CD4-positive, alpha-beta T cell treated with Interleukin-1 beta for 1 hour (primary cell): ENCODE results near the gene NME4.

Experiments
- DNase-seq, 2 donors: peaks; one replicate each; pipeline ENCODE4 v3.0.0-alpha.2; 2020 to 2022

Gene NME4

DNA sequence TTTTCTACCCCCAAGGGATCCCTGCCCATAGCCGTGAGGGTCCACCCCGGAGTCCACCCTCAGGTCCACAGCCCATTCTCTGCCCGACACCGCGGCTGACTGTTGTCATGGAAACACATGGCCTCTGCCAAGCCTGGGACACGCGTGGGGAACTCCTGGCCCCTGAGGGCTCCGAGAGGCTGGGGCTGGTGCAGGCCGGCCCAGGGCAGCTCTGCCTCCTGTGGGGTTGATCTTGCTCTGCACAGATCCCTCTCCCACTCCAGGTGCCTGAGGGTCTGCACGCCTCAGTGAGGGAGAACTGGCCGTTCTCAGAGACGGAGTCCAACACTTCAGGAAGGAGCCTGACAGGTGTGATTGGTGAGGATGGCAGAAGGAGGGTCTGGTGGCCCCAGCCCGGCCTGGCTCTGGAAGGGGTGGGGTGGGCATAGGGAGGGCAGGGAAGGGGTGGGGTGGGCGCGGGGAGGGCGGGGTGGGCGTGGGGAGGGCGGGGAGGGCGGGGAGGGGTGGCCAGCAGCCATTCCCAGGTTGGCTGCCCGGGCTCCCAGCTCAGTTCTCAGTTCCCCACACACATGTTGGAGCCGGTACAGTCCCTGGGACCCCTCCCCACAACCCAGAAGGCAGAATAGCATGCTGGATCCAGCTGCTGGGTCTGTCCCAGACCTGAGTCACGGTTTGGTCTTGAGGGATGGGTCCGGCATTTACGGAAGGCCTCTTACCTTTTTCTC, 33.1 kb upstream of the NME4 start:
- no peak for DNase-seq

DNA sequence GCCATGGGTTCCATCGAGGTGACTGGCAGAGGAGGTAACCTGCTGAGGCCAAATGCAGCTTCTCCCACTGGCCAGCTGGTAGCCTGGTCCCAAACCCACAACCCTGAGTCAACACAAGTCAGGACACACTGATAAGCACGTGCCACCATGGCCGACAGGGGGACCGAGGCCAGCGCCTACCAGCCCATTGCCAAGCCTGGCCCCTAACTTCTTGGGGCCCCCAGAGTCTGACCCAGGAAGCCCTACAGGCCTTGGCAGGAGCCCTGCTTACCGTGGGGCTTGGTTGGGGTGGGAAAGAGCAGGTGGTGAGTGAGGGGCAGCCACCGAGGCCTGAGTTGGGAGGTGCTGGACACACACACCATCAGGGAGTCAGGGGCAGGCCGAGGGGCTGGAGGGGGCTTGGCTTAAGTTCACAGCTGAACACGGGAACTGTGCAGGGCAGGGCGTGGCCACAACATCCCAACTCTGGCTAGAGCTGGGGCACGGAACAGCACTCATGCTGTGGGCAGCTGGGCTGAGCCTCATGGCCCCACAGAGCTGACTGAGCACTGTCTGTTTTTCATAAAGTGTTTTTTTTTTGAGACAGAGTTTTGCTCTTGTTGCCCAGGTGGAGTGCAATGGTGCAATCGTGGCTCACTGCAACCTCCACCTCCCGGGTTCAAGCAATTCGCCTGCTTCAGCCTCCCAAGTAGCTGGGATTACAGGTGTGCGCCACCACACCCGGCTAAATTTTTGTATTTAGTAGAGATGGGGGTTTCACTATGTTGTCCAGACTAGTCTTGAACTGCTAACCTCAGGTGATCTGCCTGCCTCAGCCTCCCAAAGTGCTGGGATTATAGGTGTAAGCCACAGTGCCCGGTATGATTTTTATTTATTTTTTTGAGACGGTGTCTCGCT, 32.2 kb upstream of the NME4 start:
- DNase-seq: no peak

DNA sequence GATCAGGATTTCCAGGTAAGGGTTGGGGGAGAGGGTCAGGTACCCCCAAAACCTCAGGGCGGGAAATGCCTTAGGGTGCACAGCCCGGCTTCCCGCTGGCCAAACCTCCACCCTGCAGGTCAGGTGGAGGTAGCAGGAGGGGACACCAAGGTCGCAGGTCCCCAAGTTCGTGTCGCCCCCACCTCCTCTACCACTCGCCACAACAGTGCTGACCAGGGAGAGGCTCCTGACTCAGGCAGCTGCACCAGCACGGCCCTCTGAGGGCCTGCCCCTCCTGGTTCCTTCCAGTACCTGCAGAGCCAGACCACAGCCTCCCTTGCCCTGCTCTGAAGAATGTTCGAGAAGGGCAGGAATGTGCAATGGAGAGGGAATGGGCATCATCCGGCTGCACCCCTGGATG, 30.5 kb upstream of the NME4 start:
- DNase-seq: no peak

DNA sequence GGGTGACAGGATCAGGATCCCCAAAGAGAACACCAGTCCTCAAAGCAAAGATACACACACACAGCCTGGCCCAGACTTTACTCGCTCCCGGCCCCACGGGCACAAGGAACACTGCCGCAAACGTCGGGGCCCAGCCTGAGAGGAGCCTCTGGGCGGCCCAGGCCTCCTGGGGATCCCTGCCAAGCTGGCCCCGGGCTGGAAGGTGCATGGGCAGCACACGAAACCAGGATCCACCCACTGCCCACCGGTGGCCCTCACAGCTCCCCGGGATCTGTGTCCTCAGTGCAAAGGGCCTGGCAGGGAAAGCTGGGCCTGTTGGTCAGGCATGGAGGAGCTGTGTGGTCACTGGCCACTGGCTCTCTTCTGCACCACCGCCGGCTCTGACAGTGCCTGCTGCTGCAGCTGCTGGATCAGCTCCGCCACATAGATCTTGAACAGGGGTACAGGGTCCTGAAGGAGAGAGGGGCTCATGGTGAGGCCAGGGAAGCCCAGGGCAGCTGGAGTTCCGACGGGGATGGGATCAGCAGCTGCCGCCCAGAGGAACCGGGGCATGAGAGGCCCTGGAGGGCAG, 29.6 kb upstream of the NME4 start:
- no peak for DNase-seq

DNA sequence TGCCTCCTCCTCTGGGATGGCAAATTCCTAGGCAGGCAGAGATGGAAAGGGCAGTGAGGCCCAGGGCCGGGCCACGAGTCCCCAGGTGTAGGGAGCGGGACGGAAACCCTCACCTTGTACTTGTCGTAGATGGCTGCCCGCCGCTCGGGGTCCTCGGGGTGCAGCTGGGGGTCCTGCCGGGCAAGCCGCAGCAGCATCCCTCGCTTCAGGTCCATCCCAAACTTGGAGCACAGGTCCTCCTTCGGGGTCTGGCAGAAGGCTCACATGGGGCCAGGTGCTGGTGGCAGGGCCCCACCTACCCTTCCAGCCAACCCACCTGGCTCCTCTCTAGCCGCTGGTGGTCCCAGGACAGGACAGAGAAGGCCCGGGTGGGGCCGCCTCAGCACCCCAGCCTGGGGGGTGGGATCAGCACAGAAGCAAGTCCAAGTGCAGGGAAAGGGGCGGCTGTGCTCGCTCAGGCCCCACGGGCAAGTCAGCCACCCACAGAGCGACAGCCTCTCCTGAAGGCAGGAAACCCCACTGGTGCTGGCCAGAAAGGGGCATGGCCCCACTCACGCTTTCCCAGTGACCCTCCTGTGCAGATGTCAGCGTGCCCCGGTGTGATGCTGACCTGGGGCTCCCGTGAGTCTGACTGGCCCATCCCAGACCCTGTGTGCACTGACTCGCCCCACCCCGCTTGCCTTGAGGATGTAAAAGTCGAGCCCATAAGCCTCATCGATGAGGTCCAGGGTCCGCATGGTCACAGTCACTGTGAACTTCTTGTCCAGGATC, 28.4 kb upstream of the NME4 start:
- no peak for DNase-seq

DNA sequence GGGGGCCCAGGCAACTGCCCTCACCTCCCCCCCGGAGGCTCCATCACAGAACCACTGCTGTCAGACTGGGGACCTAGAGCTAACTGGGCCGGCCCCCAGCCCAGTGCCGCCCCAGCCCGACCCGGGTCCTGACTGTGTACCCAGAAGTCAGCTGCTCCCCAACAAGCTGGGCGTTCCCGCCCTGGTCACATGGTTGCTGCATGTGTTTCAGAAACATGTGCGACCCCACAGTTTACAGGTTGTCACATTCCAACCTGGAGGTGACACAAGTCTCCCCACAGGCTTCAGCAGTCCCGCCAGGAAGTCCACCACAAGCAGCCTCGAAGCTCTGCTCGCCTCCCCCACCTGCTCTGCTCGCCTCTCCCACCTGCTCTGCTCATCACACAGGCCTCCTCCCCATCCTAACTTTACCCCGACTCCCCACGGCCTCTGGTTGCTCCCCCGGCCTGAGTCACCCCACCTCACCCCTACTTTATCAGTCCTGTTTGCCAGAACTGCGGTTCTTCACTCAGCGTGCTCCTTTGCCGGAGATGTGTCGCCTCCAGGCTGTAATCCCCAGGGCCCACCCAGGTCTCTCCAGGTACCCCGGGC, 27.6 kb upstream of the NME4 start:
- no peak for DNase-seq

DNA sequence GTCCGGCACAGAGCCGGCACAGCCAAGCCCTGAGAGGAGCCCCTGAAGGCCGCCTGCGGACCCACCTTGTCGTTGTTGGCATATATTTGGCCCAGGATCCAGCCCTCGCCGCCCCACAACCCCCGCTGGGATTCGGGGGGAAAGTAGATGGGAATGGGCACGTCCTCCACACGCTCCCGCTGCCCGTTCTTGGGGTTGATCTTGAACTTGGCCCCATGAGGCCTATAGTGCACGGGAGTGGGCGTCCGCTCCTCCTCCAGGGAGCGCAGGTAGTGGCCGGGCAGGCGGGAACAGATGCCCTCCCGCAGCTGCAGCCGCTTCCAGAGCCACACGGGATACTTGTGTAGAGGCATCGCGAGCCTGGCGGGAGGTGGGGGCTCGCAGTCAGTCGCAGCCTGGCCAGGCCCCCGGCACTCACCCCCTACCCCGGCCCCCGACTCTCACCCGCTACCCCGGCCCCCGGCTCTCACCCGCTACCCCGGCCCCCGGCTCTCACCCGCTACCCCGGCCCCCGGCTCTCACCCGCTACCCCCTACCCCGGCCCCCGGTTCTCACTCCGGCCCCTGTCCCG, 27.0 kb upstream of the NME4 start:
- no peak for DNase-seq

DNA sequence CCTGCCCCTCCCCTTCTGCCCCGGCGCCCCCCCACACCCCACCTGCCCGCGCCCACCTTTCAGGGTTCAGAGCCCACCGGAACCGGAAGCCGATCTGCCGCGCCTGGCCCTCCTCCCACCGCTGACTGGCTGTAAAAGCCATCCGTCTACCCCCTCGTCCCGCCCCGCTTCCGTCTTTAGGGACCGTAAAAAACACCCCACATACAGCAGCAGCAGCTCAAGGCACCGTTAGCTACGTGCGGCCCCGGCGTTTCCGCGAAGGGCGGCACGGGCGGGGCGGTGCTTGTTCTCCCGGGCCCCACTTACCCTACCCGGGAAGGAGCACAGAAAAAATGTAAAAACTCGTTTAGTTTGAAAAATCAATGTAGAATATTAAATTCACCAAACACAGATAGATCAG, 26.6 kb upstream of the NME4 start, which contains the start of gene MRPL28:
MRPL28 (minus strand) TSS at position 96 of the 400 bp plus-strand sequence. CDS start 320 bp downstream, outside the sequence.
- DNase-seq: peak; percentile 93 to 94

DNA sequence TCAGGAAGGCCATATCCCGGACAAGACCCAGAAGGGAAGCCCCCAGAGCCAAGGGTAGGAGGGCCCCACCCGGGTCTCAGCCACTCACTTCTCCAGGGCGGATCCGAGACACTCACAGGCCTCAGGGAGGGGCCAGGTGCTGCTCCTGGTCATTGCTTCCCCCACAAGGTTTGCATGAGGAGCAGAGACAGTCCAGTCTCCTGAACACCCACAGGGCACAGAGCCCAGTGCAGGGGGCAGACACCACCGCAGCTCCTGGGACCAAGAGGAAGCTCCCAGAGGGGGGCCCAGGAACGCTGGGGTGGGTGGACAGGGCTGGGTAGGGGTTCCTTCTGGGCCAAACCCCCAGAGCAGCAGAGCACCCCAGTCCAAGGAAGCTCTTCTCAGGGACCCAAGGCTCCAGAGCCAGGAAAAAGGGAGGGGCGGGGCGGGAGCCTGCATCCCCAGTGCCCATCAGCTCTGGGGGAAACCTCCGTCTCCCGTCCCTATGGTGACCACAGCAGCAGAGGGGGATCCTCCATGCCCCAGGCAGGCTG, 26.0 kb upstream of the NME4 start:
- no peak for DNase-seq

DNA sequence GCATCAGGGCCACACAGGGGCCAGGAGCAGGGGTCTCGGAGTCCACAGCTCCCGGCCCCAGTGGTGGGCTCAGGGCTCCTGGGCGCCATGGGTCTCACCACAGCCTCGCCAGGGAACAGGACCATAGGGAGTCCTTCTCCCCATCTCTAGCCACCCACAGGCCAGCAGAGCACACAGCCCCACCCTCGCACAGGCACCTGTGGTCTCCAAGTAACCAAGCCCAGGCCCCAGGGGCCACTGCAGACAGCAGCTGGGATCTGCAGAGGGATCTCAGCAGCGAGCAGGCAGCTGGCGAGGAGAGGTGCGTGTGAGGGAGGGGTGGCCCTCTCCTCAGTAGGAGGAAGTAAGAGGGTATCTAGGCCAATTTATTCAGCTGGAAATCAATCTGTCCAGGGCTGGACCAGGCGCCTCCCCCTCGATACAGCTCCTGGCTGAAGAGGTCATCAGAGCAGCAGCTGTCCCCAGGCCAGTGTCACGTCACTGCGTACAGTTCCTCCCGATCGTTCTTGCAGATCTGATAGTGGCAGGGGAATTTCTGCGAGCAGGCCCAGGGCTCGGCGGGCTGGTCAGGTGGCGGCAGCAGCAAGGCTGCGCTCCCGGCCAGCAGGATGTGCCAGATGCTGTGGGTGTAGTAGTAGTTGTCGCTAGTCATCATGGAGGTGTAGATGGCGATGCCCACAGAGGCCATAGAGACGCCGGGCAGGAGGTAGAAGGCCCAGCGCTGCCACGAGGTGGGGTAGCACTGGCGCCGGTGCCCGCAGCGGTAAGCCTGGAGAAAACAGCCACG, 25.3 kb upstream of the NME4 start:
- no peak for DNase-seq

DNA sequence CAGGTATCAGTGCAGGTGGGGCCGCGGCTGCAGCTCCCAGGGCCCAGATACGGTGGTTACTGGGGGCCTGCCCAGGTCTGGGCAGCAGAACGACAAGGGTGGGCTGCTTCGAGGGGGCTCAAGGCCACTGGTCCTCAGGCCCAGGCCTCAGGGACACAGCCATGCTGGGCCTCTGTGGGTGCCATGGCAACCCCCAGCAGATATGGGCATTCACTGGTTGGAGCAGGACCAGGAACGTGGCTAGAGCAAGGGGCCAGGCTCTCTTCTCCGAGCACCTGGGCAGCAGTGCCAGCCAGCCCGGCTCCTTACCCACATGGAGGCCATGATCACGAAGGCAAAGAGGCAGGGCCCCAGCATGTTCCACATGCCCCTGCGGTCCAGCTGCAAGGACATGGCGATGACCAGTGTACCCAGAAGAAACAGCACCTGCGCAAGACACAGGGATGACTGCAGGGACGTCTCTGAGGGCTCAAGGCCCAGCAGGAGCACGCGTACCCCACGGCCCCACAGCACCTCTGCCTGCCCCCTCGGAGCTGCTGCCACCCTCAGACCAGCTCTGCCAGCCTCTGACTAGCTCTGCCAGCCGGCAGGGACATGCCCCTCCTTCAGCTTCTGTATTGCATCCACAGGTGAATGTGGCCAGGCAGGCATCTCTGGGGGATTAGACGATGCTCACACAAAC, 24.6 kb upstream of the NME4 start:
- DNase-seq: no peak

DNA sequence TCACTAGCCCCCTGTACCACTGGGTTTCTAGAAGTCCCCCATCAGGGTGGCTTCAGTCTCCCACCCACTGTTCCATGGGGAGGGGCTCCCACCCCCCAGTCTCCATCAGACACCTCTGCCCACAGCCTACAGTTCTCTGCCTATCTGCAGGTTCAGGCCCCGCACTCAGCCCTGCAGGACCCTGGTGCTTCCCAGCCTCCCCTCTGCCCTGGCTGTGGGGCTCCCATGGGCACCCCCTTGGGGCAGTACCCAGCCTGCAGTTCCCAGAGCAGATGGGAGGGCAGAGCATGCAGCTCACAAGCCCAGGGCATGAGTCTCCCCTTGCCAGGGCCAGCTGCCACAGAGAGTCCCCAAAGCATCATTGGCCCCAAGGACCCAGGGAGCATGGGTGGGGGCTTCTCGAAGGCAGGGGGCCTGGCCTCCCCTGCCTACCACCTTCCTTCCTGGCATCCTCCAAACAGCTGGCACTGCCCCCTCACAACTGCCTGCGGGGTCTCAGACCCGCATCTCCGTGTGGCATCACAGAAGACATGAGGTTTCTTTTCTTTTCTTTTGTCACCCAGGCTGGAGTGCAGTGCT, 23.9 kb upstream of the NME4 start:
- no peak for DNase-seq

DNA sequence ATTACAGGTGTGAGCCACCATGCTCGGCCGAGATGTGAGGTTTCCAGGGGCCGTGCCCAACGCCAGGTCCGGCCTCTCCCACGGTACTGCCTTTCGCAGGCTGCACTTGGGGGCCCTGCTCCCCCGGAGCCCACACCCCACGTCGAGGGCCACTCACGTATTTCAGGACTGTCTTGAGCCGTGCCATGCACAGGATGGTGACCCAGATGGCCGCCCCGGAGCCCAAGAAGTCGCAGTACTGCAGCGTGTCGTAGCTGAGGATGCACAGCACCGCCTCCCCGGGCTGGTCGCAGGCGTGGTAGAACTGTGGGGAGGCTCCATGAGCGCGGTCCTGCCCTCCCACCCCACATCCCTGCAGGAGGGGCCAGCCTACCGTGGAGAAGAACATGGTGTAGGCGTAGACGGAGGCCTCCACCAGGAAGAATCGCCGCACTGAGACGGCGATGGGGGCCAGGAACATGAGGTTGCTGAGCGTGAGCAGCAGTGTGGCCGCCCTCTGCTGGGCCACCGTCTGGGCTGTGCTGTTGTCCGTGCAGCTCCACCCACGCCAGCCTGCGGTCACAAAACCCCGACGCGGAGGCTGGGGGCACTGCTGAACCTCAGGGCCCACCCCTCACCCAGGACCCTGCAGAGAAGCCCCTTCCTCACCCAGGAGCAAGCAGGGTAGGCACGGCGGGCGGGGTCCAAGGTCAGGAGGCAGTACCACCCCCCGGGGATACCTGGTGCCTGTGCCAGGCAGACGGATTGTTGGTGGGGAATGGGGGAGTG, 23.0 kb upstream of the NME4 start:
- no peak for DNase-seq

DNA sequence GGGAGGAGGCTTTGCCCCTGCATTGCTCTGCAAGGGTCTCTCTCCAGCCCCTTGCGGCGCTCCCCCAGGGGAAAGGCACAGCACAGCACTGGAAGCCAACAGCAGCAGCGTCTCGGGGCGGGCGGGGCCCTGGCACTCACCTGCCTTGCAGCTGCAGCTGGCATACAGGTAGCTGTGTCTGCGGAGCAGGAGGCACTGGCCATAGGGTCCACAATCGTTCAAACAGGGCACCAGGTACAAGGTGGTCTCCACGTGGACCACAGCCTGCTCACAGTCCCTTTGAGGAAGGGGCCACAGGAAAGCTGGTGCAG, 22.4 kb upstream of the NME4 start:
- DNase-seq: no peak

DNA sequence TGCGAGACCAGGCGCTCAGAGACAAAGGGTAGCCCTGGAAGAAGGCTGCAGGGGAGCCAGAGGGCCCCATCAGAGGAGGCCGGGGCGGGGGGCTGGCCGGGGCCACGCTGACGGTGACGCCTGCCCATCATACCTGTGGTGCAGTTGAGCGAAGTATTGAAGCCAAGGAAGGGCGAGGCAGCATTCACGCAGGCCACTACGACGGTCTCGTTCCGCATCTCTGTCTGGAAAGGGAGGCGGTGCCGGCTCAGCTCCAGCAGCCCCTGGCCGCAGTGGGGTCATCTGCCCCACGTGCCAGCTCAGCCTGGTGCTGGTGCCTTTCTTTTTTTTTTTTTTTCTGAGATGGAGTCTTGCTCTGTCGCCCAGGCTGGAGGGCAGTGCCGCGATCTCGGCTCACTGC, 21.8 kb upstream of the NME4 start:
- DNase-seq: no peak

DNA sequence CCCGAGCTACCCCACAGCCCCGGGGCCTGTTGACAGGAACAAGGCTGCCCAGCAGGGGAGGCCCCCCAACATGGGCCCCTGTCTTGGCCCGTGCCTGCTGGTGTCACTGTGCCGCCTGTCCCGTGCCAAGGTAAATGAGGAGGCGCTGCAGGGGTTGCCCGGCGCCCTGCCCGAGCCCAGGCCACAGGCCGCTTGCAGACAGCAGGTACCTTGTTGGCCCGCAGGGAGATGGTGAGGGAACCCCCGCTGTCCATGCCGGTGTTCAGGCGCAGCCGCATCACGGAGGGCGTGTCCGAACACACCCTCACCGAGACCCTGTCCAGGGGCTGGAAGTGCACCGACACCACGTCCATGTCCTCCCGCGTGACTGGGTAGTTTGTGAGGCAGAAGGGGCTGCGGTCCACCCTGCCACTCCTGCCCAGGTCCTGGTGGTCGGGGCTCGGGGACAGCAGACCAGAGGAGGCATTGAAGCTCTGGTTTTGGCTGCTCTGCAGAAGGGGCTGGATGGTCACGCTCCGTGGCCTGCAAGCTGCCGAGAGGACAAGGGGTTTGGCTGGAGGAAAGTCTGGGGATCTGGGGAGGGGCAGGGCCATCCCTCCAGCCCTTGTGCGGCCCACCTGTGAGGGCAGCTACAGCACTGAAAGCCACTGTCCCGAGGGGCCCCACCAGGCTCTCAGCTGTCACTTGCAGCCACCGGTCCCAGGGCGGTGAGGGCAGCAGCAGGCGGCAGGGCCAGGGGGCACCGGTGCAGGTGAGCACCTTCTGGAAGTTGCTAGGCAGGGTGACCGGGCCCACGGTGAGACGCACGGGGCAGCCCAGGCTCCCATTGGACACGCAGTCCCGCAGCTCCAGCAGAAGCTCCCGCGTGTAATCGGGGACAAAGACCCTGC, 20.8 kb upstream of the NME4 start:
- no peak for DNase-seq

DNA sequence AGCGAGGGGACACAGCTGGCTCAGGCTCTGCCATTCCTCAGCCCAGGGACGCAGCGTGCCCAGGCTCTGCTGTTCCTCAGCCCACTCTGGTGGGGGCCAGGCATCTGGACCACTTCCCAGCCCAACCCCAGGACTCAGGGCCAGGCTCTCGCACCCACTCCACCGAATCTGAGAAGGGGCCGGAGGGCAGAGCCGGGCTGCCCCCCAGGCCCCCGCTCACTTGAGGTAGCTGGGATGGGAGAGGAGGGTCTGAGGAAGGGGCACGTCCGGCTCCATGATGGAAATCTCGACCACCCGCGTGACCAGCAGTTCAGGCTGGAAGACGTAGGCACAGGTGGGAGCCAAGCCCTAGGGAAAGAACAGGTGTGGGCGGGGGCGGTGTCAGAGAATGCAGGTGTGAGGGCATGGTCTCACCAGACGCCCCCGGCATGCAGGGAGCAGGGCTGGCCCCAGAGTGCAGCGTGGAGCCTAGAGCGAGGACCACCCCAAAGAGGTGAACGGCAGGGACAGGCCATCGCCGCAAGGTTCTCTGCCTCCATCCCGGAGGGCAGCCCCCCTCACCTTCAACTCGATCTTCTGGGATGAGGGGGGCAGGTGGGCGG, 20.1 kb upstream of the NME4 start:
- DNase-seq: no peak

DNA sequence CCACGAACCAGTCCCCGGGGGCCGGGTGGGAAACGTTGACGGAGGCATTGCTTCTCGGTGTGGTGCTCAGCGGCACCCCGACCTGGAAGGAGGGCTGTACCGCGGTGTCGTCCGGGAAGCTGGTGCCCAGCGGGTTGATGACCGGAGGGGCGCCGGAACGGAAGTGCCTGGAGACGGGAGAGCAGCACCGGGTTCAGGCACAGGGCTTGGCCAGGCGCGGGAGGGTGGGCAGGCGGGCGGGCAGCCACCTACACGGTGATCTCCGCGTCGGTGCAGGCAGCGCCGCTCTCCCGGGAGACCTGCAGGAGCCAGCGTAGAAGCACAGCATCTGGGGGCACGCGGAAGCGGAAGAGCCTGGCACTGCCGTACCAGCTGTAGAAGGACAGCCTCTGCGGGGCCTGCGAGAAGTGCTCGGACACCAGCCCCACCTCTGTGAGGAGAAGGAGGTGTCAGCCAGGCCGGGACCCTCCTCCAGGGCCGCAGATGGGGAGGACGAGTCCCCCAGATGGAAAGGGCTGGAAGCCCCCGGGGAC, 19.5 kb upstream of the NME4 start:
- DNase-seq: no peak
